Spleen (tissue), 7 donors: ENCODE results near the gene GOLGA6L10.
"Not testable (repeated sequence)": the region's sequence is repeated elsewhere in the genome, so short reads cannot be mapped to it uniquely, and the experiment has no call there.

Experiments used
- CTCF ChIP-seq, 11 experiments: fragments of 200-600 bp in 7 of 11; fragments of 450-650 bp in 4 of 11; sonication (generic) in 4 of 11; IDR thresholded peaks in 8 of 11; conservative IDR thresholded peaks in 3 of 11; 1 replicate in 7 of 11; 2 replicates in 4 of 11; pipeline versions ENCODE4 v1.4.0 to v1.8.0; 2016 to 2021; ENCODE audit warnings: antibody characterized with exemption in 11 of 11, inconsistent platforms in 4 of 11, mild to moderate bottlenecking in 1 of 11
- POLR2A ChIP-seq, 3 donors: fragments of 450-650 bp; IDR thresholded peaks; one replicate each; pipeline ENCODE4 v1.5.1; 2017; ENCODE audit warnings: antibody characterized with exemption in 3 of 3, mild to moderate bottlenecking in 1 of 3
- POLR2AphosphoS5 ChIP-seq, 3 donors: sonication (generic); formaldehyde crosslinking; IDR thresholded peaks; one replicate each; pipeline ENCODE4 v1.5.1; 2017; ENCODE audit warnings: antibody characterized with exemption in 3 of 3
- donor health status: DM: no; HTN: no; CAD: no; lungs with moderate emphysema.
- donor health status: DM: no; HTN: no; CAD: no.
- donor health status: DM: no; HTN: no; CAD: no.

GRCh38 chr15:82300326-82300725 lies 48.9 kb downstream of the GOLGA6L10 start:
- TF ChIP-seq CTCF (IDR thresholded peaks at IDR 0.05 in 8 of 11, conservative IDR thresholded peaks at IDR 0.05 in 3 of 11); POLR2A (IDR thresholded peaks at IDR 0.05): not testable (repeated sequence)
- peak in 1 of 3 donors; percentile 47 for TF ChIP-seq POLR2AphosphoS5 (IDR thresholded peaks at IDR 0.05)
